Smooth muscle cell (in vitro differentiated cells): ENCODE results near the gene BANK1. TPM values are rescaled to one million over a fixed set of nuclear protein-coding genes. Genes with fewer than 3 reads are reported as not detected.

Source experiments
- DNase-seq: peaks from one replicate; lab custom pipeline; 2025; ENCODE audit not compliant: unreplicated experiment; lab: John Stamatoyannopoulos, UW
- H2AFZ ChIP-seq: fragments of 200-600 bp; sonication (generic); 2 replicates; pipeline ENCODE4 v1.6.0; 2016; ENCODE audit warnings: antibody characterized with exemption, low read depth, mild to moderate bottlenecking
- H3F3A ChIP-seq: fragments of 200-600 bp; sonication (generic); 2 replicates; pipeline ENCODE4 v1.6.0; 2017; ENCODE audit warnings: antibody characterized with exemption, low read depth
- H3K27ac ChIP-seq: fragments of 200-600 bp; sonication (generic); 2 replicates; pipeline ENCODE4 v1.5.1; 2016; ENCODE audit warnings: low read depth, mild to moderate bottlenecking
- H3K27me3 ChIP-seq: fragments of 200-600 bp; sonication (generic); 2 replicates; pipeline ENCODE4 v1.6.1; 2016; ENCODE audit warnings: low read depth, mild to moderate bottlenecking
- H3K36me3 ChIP-seq: fragments of 200-600 bp; sonication (generic); 2 replicates; pipeline ENCODE4 v1.5.1; 2016; ENCODE audit warnings: low read depth
- H3K4me1 ChIP-seq: fragments of 200-600 bp; sonication (generic); 2 replicates; pipeline ENCODE4 v1.5.1; 2016; ENCODE audit warnings: low read depth
- H3K4me2 ChIP-seq: fragments of 200-600 bp; sonication (generic); 2 replicates; pipeline ENCODE4 v1.6.0; 2016; ENCODE audit warnings: mild to moderate bottlenecking
- H3K4me3 ChIP-seq: fragments of 200-600 bp; sonication (generic); 2 replicates; pipeline ENCODE4 v1.5.1; 2016; ENCODE audit warnings: mild to moderate bottlenecking
- H3K79me2 ChIP-seq: fragments of 200-600 bp; sonication (generic); 2 replicates; pipeline ENCODE4 v1.6.0; 2016; ENCODE audit warnings: low read depth, mild to moderate bottlenecking
- H3K9ac ChIP-seq: fragments of 200-600 bp; sonication (generic); 2 replicates; pipeline ENCODE4 v1.6.0; 2016; ENCODE audit warnings: low read depth
- H3K9me3 ChIP-seq: fragments of 200-600 bp; sonication (generic); replicated peaks from 2 replicates; pipeline ENCODE4 v1.5.1; 2016; ENCODE audit warnings: low read depth
- H4K20me1 ChIP-seq: fragments of 200-600 bp; sonication (generic); 2 replicates; pipeline ENCODE4 v1.6.0; 2016; ENCODE audit warnings: low read depth
- polyA plus RNA-seq: library from polyadenylated mRNA; unstranded; fragments of >200 nt; fragmentation: Nextera tagmentation; extraction: Ambion mirVana; gene quantifications from 2 replicates; pipeline ENCODE4 v1.2.1, GENCODE V29; 2016
- total RNA-seq: library from RNA; depleted of rRNA; stranded (reverse); fragments of >200 nt; gene quantifications from 2 replicates; pipeline ENCODE4 v1.2.3, GENCODE V29; 2014
- TF ChIP-seq, protein P1 (sequence below): fragments of 200-600 bp; sonication (generic); IDR thresholded peaks from 2 replicates; pipeline ENCODE4 v1.5.1; 2017; ENCODE audit warnings: borderline replicate concordance, mild to moderate bottlenecking, antibody characterized with exemption; ENCODE audit not compliant: insufficient read depth, poor library complexity, severe bottlenecking

BANK1 gene
- total and polyA plus RNA-seq, 2 experiments from 2014 or later = 0.54 to 1.5 TPM

GRCh38 chr4:102120846-102121245 lies 330.3 kb downstream of the BANK1 start:
- H3K4me2 ChIP-seq = no peak overlapping the region
- TF ChIP-seq, protein P1, sequence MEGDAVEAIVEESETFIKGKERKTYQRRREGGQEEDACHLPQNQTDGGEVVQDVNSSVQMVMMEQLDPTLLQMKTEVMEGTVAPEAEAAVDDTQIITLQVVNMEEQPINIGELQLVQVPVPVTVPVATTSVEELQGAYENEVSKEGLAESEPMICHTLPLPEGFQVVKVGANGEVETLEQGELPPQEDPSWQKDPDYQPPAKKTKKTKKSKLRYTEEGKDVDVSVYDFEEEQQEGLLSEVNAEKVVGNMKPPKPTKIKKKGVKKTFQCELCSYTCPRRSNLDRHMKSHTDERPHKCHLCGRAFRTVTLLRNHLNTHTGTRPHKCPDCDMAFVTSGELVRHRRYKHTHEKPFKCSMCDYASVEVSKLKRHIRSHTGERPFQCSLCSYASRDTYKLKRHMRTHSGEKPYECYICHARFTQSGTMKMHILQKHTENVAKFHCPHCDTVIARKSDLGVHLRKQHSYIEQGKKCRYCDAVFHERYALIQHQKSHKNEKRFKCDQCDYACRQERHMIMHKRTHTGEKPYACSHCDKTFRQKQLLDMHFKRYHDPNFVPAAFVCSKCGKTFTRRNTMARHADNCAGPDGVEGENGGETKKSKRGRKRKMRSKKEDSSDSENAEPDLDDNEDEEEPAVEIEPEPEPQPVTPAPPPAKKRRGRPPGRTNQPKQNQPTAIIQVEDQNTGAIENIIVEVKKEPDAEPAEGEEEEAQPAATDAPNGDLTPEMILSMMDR = no peak
- no peak overlapping the region for H3K9ac ChIP-seq
- H3F3A ChIP-seq = no peaks in the 10 kb centered on the region
- H3K4me3 ChIP-seq = no peak overlapping the region
- H3K36me3 ChIP-seq = no peaks in the 10 kb centered on the region
- no peaks in the 10 kb centered on the region for H3K27me3 ChIP-seq
- H3K9me3 ChIP-seq = peaks cover 8% of the 10 kb centered on the region
- no peak for DNase-seq
- no peak overlapping the region for H2AFZ ChIP-seq
- no peaks in the 10 kb centered on the region for H4K20me1 ChIP-seq
- H3K4me1 ChIP-seq = no peaks in the 10 kb centered on the region
- no peaks in the 10 kb centered on the region for H3K79me2 ChIP-seq
- no peak overlapping the region for H3K27ac ChIP-seq
